CD4-positive, alpha-beta T cell treated with Interleukin-17A for 4 hours (primary cell): Measurements from ENCODE around the gene GLIS1.

Source experiments
- DNase-seq: peaks from one replicate; pipeline ENCODE4 v3.0.0-alpha.2; 2020; ENCODE audit warnings: mixed read lengths

The GLIS1 gene

GRCh38 chr1:53693339-53693738 is 45.6 kb downstream of the GLIS1 start:
- DNase-seq = no peak

- no peak for DNase-seq
Measured at GRCh38 chr1:53691326-53691725, 47.6 kb downstream of the GLIS1 start.

DNA sequence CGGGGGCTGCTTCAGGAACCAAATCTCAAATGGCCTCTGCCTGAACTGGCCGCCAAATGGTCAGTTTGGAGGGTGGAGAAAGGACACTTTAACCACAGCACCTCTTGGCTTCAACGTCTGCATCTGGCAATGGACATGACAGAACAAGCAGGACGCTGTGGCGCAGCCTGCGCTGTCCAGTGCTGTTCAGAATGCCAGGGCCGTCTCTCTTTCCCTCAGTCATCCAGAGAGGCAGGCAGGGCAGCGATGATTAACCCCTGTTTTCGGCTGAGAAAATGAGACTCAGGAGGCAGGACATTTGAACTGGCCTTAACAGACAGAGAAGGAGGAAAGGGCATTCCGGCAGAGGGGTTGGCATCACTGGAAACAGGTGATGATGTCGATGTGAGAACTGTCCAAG is 48.6 kb downstream of the GLIS1 start:
- DNase-seq = no peak

DNA sequence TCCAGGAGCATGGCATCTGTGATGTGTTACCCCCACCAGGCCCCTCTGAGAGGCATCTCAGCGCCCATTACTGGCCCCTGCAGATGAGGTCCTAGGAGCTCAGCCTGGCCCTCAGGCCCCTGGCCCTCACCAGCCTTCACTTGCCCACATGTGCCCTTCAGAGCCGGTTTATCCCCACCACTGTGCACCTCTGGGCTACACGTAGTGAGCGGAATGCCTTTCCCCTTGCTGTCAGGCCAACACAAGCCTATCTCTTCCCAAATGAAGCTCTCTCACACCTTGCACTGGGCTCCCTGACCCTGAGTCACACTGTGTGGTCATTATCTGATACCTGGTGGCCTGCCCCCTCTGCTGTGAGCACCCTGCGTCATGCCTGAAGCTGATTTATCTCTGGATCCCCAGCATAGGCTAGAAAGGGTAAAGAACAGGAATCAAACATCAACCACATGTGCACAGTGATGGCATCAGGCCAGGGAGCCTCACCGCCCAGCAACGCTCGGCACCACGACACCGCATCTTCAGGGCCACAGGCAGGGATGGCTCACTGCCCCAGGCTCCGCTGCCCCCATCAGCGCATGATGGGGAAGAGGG is 49.1 kb downstream of the GLIS1 start:
- no peak for DNase-seq

DNA sequence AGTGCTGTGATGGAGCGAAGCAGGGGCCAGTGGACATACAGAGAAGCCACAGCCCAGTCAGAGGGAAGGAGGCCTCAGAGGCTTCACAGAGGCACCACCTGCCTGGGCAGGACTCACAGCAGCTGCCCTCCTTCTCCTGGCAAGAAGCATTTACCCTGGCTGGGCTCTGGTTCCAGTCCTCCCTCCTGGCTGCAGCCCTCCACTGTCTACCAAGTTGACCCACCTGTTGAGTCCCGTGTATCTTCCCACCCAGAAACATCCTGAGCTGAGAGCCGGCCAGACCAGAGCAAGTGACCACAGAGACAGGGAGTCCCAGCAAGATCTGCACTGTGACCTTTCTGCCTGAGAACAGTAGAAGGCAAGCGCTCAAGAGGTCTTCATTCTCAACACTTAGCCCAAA is 49.7 kb downstream of the GLIS1 start:
- DNase-seq = no peak

- DNase-seq = no peak
Measured at GRCh38 chr1:53688381-53689102, 50.4 kb downstream of the GLIS1 start.

DNA sequence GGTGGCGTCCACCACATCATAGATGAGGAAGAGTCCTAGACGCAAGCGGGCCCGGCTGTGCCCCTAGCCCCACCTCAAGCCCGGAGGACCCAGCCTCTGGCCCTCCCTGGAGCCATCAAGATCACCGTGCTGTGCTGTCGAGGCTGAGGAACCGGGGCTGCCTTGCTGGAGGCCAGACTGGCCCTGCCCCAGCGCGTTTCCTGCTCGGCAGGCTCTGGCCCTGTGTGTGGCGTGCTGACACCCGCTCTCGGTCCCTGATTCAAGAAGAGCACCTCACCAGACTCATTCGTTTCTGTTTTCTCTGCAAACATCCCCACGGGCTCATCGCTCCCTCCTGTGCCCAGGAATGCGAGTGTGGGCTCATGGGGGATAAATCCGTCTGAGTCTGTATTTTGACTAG is 51.1 kb downstream of the GLIS1 start:
- no peak for DNase-seq

GRCh38 chr1:53687426-53687825 is 51.5 kb downstream of the GLIS1 start:
- DNase-seq = no peak

DNA sequence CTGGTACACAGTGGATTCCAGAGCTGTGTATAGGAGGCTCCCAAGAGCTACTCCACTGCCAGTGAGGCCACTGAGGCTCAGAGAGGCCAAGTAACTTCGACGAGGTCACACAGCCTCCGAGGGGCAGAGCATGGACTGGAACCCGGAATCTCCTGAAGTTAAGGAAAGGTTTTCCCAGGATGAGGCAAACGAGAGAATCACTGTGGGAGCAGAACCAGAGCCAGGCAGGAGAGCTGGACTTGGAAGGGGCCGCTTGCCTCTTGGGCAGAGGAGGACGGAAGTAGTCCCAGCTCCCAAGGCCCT is 52.0 kb downstream of the GLIS1 start:
- DNase-seq = no peak

GRCh38 chr1:53686091-53686964 is 52.6 kb downstream of the GLIS1 start:
- DNase-seq = no peak

GRCh38 chr1:53685272-53686051 is 53.5 kb downstream of the GLIS1 start:
- DNase-seq = no peak

DNA sequence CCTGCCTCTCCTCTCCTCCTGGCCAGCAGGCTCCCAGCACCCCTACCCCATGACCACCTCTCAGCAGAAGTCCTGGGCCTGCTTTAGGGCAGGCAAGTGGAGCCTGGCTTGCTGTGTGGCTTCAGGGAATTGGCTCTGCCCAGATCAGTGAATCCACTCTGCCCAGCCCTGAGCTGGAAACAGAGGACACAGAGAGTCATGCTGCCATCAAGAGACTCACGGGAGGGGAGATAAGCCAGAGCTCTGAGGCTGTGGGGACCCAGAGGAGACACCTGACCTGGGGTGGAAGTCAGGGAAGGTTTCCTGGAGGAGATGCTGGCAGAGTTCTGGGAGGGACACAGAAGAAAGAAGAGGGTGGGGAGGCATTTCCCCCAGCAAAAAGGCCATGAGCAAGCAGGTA is 54.2 kb downstream of the GLIS1 start:
- DNase-seq = no peak

DNA sequence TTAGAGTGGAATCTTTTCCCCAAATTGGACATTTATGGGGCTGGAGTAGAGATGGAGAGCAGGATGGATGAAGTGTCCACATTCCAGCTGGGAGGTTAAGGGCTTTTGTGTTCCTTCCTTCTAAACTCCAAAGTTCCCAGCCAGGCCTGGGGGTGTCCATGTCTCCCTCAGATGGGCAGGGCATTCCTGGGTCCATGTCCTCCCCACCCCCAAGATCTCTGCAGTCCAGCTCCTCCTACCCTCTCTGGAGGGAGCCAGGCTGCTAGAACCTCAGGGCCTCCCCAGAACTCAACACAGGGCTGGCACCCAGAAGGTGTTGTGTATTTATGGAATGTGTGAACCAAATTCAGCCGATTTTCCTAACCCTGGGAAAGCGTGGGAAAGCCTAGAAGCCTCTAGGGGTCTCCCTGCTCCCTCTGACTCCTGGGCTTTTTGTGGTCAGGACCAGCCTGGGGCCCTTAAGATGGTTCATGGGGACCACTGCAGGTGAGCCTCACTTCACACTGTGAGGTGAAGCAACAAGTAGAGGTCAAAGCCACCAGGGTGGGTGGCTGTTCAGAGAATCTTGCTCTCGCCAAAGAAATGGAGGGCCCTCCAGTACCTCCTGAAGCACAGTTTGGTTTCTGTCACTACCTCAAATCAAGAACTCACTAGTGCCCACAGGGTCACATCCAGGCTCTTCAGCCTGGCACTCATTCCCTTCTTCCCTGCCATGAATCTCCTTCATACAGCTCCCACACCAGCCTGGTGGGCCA is 54.8 kb downstream of the GLIS1 start:
- no peak for DNase-seq

GRCh38 chr1:53682881-53683280 is 56.1 kb downstream of the GLIS1 start:
- DNase-seq = no peak

DNA sequence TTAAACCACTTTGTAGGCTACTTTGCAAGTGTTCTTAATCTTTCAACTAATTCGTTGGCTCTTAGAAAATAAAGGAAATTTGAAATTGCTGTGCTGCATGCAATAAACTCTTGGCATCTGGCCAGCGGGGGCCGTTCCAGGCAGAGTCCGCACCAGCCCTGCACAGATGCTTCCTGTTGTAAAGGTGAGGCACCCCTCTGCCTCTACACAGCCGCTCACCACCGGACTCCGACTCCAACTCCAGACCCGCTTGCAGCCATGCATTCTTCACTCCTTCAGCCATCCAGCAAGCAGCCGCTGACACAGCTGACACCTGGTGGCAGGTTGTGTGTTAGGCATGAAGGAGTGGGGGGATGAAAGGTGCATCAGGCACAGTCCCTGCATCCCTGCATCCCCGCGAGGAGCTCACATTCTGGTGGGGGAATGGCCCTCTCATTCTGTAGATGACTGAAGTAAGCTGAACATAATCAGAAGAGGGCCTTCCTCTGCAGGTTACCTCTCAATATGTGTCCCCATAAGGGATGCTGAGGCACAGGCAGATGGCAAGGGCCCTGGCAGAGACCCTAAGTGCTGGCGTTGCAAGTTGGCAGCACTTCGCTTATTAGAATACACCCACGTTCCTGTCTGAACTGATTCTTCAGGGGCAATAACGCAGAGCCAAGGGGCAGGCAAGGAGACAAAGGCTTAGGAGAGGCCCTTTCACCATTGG is 56.8 kb downstream of the GLIS1 start:
- peak; percentile 39 for DNase-seq

DNA sequence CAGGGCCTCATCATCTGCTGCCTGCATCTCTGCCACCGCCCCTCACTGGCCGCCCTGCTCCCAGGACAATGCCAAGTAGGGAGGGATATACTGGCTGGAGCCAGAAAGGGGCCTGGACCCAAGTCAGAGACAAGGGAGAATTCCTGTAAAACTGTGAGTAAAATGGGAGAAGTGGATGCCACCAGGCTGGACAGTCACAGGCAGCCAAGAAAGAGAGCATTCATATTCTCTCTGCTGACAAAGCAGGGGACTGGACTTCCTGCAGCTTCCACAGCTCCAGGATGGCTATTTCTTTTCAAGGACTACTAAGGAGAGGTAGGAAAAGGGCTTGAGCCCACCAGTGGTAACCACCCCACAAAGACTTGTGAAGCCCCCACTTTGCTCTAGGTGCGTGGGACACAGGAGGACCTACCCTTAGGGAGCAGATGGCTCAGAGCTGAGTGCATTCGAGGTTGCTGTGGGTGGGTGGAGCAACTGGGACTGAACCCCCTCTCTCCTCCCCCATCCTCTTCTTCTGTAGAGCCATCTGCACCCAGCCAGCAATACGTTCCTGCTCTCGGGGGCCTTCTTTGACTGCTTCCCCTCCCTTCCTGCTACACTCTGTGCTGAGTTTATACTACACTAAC is 57.5 kb downstream of the GLIS1 start:
- DNase-seq = no peak

- DNase-seq = no peak
Measured at GRCh38 chr1:53680868-53681267, 58.1 kb downstream of the GLIS1 start.

GRCh38 chr1:53678938-53679825 is 59.8 kb downstream of the GLIS1 start:
- DNase-seq = no peak

DNA sequence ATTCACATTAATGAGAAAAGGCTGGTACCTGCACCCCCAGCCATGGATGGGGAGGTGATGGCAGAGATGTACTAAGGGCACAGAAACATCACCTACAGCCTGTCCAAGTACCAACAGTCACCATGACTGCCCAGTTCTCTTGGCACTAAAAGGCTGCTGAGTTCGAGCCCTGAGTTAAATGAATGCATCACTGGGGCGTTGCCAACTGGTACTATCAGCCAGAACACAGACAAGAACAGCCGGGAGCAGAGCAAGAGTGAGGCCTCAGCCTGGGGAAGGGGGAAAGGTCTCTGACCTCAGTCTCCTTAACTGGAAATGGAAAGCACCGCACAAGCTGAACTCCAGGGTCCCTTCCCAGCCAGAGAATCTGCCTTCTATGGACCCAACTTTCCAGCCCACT is 60.5 kb downstream of the GLIS1 start:
- no peak for DNase-seq

GRCh38 chr1:53678046-53678445 is 60.9 kb downstream of the GLIS1 start:
- no peak for DNase-seq
